Retina (tissue), 1 donor: Measurements from ENCODE around the gene PCNX2.
A peak's percentile ranks its signal among the peaks of the same experiment; 100 is the strongest.
"Not testable (repeated sequence)": the region's sequence is repeated elsewhere in the genome, so short reads cannot be mapped to it uniquely, and the experiment has no call there.

Experiments
- DNase-seq: peaks from one replicate; pipeline ENCODE4 v3.0.0-alpha.2; 2016

The PCNX2 gene

DNA sequence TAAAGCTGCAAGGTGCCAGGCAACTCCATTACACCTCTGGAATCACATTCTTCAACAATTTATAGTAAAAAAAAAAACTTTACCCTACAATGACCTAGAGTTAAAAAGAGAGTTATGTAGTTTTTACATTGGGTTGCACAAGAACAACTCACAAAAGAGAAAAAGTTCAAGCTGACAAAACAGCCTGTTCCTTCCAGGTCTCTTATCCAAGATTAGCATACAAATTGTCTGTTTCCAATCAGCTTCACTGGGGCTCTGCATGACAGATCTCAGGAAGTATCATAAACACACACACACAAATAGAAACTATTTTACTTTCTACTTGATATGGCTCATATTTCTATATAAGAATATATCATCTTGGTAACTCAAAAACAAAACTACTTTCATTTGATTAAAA is 154.6 kb downstream of the PCNX2 start:
- no peak for DNase-seq

DNA sequence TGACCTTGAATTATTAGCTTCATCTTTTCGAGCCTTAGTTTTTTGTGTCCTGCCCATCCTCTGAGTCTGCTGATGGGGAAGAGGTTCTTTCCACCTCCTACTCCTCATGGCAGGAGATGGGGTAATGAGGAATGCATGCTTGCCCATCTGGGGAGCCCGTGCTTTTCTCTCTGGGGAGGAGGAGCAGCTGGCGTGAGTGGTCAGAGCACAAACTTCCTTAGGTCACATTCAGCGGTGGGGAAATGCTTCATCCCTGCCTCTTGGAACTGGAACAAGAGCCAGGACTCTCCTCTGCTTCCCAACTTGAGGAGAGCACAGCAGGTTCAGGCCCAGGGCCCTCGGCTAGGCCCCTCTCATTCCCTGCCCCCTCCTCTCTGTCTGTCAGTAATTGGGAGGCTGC is 155.0 kb downstream of the PCNX2 start:
- peak; percentile 77 for DNase-seq

DNA sequence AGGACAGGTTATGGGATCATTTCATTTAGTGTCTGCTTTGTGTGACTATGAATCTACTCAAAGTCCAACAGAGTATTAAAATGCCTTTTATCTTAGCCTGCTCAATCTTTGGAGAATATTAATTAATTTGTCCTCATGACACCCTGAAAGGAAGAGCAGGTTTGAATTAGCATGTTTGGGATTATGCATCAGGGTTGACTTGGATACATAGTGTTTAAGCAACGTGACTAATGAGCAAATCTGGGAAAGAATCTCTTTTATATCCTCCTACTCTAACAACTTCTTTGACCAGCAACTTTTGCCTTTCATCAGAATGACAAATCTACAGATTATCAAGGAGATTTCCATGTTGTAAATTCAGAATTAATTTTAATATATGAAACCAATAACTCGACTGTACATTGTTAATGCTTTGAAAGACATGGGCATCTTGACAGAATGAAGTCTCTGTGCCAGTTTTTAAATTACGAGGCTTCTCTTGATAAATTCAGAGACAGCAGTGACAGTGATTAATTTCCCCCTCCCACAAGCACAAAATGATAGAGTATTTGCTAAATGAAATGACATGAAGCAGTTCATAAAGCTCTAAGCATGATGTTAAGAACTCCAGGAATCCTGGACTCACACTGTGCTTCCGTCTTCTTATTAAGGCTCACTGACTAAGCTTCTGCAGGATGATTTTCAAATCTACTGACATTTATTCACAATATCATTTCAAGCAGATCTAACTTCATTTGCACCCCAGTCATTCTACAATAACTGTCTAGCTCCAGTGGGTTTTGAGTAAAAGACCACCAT is 156.5 kb downstream of the PCNX2 start:
- peak; percentile 71 for DNase-seq

DNA sequence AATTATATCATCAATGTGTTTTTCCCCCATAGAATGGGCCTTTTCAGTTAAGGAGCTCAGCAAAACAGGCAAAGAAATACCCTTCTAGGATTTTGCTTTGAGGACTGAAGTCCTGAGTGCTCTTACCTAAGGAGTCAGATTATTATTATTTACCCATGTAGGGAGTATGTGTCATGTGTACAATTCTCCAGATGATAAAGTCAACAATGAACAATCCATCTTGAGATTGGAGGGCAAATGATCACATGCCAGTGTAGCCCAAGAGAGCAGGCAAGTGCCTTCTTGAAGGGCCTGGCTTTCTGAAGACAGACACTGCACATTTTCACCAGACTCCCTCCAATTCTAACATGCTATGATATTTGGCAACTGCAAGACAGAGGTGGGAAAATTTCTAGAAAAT is 159.7 kb downstream of the PCNX2 start:
- DNase-seq, result no peak

DNA sequence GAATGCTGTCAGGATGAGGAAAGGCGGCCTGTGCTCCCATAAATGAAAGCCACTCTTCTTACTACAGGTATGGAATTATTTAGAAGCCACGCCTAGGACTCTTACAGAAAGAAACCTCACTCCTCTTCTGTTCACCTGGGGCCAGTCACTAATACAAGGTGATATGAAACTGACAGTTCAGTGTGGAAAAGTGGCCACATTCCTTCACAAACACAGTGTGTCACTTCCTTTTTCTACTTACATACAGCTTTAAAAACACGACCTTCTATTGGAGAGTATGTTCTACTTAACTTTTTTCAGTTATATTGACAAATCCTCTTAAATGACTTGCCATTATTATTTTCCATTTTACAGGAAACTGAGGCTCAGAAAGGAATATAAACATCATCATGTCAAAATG is 163.1 kb downstream of the PCNX2 start:
- DNase-seq, result no peak

DNA sequence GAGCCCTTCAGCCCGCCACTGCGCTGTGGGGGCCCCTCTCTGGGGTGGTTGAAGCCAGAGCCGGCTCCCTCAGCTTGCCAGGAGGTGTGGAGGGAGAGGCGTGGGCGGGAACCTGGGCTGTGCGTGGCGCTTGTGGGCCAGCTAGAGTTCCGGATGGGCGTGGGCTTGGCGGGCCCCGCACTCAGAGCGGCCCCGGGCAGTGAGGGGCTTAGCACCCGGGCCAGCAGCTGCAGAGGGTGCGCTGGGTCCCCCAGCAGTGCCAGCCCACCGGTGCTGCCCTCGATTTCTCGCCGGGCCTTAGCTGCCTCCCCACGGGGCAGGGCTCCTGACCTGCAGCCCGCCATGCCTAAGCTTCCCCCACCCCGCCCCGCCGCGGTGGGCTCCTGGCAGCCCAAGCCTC is 166.5 kb downstream of the PCNX2 start:
- not testable (repeated sequence) for DNase-seq

DNA sequence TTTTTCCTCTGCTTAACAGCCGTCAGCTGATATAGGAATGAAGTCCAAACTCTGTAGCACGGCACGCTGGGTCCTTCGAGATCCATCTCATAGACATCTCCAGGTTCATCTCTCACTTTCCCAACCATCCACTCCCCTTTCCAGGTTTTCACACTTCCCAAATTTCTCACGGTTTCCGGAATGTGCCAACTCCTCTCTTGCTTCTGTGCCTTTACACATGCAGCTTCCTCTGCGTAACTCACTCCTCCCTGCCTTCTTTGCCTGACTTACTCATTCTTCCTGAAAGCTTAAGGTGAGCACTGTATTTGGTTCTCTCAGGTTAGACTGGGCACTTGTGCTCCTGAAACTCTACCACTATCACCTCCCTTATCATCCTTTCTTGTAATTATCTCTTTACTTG is 168.4 kb downstream of the PCNX2 start:
- no peak for DNase-seq

DNA sequence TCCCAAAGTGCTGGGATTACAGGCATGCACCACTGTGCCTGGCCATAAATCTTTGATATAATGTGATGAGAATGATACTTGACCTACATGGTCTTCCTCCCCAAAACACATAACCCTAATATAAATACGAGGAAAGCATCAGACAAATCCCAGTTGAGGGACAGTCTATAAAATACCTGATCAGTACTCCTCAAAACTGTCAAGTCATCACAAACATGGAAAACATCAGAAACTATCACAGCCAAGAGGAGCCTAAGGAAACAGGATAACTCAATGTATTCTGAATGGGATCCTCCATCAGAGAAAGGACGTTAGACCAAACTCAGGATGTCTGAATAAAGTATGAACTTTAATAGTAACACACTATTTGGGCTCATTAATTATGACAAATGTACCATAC is 172.7 kb downstream of the PCNX2 start:
- DNase-seq, result no peak

DNA sequence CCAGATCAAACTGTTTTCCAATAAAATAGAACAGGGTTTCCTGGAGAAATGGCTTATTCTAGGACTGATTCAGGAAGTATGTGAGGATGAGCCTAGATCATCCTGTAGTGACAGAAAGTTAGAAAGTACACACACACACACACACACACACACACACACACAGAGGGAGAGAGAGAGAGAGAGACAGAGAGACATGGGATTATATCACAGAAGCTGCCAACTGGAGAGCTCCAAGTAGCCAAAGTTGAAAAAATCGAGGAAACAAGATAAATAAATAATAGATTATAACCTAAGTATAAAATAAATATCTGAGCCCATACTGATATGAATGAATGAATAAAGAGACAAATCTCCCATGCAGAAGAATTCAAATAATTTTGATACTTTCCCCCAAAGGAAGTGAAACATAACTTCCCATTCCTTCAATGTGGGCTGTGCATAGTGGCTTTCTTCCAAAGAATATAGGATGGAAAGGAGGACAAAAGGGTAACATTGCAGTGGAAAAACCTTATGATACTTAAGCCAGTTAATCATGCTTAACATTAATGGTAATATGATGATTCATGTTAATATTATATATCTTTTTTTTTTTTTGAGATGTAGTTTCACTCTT is 173.5 kb downstream of the PCNX2 start:
- no peak for DNase-seq

DNA sequence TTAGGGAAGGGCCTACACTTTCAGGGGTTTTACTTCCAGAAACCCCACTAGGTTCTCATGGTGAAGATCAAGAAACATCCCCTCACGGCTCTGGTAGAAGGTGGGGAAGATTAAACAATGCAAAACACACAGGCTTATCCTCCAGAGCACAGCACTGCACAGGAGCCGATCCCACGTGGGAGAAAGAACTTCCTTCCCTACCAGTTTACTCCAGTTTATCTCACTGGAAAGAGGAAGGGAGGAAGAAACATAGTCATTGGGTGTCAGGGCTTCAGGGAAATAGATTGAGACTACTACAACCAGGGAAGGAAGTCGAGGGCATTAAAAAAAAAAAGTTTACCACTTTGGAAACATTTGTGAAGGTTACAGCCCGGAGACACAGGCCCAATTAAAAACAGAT is 180.7 kb downstream of the PCNX2 start:
- DNase-seq, result no peak

DNA sequence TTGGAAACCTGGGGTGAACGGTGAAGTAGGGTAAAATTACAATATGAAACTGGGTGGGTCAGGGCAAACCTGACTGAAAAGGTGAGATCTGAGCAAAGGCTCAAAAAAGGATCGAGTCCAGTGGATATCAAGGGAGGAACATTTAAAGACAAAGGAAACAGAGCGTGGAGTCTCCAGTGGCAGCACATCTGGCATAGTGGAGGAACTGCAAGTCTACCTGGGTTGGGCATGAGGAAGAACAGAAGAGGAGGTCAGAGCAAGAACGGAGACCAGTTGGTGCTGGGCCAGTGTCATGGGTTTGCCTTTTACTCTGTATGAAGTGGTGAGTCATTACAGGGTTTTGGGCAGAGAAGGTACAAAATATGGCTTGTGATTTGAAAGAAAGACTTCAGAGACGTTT is 181.4 kb downstream of the PCNX2 start:
- DNase-seq, result no peak

DNA sequence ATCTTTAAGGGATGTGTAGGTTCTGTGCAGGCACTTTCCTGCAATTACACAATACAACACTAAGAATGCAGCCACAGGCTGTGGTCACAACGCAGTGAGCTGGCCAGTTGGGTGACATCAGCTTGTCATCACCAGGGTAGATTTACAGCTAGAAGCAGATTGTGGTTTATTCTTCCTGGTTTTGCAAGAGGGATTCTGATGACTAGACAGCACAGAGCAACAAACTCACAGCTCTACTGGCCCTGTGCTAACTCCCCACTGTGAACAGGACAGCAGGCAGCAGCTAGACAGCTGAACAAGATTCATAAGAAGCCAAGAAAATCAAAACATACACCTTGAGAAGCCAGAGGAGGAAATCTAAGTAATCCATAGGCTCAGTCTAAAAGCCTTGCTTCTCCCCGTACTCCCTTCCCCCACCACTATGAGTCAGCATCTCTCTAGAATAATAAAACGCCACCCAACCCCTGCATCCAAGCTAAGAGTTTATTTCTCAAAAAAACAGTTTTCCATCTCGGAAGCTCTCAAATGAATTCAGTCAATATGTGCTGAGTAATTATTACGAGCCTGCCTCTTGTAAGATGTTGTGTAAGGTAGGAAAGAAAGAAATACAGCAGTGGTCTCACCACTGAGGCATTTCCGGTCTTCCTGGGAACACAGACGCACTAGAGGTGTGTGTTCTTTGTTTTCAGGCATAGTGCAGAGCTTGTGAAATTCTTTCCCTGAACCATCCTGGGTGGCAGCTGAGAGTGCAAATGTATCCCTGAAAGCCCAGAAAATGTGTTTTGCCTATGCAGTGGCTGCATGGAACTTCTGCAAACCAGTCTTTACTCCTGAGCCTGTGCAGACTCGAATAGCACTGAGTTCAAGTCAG is 182.3 kb downstream of the PCNX2 start:
- no peak for DNase-seq

DNA sequence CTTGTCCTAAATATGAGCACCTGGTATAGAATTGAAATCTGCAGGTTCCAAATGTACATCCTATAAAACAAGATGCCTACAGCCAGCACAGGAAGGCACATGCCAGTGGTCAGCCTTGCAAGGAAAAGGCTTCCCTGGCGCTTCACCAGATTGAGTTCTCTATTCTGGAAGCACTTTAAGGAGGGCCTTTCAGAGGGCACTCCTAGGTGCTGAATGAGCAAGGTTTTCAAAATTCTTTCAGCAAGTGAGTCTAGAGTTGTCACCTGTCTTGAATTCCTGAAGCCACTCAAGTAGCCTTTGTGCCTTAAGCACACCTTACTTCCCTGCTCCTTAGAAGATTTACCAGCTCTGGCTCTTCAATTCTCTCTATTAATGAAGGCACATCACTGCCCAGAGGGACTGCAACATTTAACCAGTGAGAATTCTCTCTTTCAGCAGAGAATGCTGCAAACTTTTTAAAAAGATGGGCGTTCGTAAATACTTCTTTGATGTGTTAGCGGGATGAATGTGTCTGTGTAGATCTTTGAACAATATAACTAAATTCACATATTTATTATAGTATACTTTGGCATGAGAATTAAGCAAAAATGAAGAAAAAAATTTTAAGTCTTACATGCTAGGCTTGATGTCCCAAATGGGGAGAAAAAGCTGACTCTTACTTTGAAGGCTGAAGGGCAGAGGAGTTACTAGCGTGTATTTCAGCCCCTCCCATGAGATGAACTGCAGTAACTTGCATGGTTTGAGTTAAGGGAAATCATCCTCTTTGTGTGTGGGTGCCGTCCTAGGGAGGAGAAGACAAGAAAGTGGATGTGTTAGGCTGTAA is 183.1 kb downstream of the PCNX2 start:
- no peak for DNase-seq

DNA sequence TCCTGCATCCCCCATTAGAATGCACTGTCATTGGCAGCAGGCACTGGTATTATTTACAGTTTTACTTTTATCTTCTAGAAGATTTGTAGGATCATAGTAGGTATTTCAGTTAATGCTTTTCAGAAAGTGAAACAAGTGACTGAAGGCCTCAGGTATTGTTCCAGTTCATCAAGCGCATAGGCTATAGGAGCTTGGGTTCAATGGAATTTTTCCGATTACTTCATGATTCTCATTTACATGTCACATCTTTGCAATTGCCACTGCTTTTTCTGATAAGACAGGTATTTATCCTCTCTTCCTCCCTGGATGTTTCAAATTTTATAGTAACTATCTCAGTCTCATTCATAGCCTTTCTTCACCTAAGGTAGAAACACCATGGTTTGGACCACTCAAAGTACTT is 183.8 kb downstream of the PCNX2 start:
- no peak for DNase-seq

DNA sequence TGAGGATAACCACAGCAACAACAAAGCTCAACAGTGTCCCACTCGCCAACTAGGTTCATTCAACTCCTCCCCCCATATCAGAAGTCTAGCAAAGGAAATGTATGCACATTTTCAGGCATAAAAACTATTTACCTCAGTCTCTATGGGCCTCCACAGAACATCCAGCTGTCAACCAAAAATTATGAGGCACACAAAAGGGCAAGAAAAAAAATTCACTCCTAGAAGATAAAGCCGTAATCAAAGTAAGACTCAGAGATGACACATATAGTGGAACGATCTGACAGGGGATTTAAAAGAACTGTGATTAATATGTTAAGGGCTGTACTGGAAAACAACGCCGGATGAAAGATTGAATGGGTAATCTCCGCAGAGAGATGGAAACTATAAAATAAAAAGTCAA is 186.4 kb downstream of the PCNX2 start:
- no peak for DNase-seq

DNA sequence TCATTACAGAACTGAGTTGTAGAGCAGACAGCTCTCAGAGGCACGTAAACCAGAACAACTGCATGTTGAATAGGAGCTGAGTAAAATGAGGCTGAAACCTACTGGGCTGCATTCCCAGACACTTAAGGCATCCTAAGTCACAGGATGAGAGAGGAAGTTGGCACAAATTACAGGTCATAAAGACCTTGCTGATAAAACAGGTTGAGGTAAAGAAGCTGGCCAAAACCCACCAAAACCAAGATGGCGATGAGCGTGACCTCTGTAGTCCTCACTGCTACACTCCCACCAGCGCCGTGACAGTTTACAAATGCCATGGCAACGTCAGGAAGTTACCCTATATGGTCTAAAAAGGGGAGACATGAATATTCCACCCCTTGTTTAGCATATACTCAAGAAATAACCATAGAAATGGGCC is 187.8 kb downstream of the PCNX2 start:
- DNase-seq, result not testable (repeated sequence)

DNA sequence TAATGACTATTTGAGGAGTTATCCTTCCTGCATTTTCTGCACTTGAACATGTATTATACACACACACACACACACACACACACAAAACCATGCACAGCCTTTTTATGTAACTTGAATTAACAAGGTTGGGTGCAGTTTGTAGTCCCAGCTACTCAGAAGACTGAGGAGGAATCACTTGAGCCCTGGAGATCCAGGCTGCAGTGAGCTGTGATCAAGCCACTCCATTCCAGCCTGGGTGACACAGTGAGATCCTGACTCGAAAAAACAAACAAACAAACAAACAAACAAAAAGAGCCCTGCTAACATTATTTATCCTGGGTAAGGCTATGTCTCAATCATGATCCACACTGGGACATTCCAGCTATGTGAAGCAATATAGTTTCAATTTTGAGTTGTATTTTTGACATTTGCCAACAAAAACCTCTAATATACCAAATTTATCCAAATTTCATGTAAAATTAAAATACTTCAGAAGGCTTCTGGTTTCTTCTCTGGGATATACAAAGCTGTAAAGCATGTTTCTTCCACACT is 188.3 kb downstream of the PCNX2 start:
- DNase-seq, result no peak

DNA sequence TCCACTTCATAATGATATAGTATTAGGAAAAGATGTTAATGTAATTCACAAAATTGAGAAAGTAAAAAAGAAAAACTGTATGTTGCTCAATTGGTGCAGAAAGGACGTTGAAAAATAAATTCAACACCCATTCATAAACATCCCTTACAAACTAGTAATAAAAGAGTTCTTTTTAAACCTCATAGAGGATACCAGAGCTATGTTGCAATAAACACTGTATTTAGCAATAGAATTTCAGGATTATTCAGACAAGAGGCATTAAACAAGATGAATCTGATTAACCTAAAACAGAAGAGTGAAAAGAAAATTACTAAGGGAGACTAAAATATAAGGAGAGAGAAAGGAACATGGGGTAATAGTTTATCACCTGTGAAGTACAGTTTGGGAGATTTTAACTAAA is 190.3 kb downstream of the PCNX2 start:
- DNase-seq, result no peak

DNA sequence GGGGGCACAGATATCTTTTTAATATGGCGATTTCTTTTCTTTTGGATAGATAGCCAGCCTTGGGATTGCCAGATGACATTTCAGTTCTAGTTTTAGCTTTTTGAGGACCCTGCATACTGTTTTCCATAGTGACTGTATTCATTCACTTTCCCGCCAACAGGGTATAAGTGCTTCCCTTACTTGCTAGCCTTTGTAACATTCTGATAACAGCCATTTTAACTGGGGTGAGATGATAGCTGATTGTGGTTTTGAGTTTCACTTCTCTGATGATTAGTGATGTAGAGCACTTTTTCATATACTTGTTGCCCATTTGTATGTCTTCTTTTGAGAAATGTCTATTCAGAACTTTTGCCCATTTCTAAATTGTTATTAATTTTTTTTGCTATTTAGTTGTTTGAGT is 193.2 kb downstream of the PCNX2 start:
- DNase-seq, result no peak

DNA sequence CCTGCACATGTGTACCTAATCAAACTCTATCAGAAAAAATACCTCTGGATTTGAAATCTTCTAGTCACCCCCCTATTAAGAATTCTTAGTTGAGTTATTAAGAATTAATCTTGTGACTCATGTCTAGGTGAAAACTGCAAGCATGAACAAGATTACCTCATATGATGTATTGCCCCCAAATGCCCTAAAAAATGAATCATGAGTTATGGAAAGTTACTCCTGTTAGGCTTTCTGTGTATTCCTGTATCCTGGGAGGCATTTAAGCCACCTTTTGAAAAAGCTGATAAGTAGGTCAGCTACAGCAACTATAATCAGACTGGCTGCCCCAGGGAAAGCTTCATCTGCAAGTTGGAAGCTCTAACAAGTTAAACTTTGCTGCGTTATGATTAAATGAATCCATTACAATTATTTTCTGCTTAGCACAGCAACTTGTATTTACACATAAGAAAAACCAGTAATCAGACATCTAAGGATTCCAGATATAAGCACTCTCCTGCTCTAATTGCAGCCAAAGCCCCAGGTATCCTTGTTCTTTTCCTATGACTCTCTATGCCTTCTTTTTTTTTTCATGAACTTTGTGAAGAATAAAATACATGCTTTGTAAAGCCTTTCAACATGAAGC is 197.5 kb downstream of the PCNX2 start:
- DNase-seq, result no peak

DNA sequence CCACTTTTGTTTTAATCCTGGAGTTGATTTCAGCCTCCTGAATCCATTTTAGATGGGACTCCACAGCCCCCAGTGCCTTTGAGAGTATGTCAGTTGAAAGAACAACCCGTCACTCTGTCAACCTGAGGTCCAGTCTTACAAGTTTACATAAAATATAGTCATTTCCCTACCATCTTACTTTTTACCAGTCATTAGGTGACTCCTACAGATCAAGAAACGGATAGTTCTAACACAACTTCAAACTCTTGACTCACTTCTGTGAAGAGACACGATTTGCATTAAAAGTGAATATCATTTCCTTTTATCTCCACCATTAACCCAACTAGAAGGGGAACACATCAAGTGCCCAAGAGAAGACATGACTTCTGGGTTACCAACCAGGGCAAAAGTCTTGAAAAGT is 198.0 kb downstream of the PCNX2 start:
- no peak for DNase-seq

DNA sequence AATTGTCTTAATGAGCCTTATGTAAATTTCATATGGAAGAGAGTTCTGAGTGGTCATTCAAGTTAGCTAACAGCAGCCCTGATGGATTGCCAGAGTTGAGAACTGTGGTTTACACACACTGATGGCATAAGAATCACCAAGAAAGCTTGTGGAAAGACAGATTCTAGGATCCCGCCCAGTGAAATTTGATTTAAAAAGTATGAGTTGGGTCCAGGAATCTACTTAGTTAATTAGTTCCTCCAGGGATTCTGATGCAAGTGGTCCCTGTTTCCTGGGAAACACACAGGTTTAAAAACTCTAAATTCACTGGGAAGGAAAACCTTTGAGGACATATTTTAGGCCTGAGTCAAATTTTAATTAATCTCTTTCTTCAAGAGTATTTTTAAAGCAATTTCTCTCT is 200.8 kb downstream of the PCNX2 start:
- no peak for DNase-seq
